Measurements from ENCODE around the gene MIXL1.

- TF ChIP-seq EZH2 (IDR thresholded peaks at IDR 0.05; ENCODE audit: insufficient read depth, poor library complexity, severe bottlenecking) (no peak), EZH2phosphoT487 (IDR thresholded peaks at IDR 0.05; ENCODE audit: insufficient read depth, low read depth) (no peak)
Measured at GRCh38 chr1:226176870-226177269, 46.6 kb upstream of the MIXL1 start.
